ENCODE results near the gene YTHDF1. TPM values are rescaled to one million over a fixed set of nuclear protein-coding genes. Genes with fewer than 3 reads are reported as not detected.

YTHDF1 gene
- total and polyA plus RNA-seq, 2 of the 4 experiments (the other 2 are of a cell fraction), result 10.9 to 22.6 TPM

- Histone ChIP-seq H3K27ac (ENCODE audit: insufficient read depth, low read length) (no peak overlapping the region), H2AK9ac (replicated peaks; ENCODE audit: low read depth, low read length, poor library complexity) (no peak overlapping the region), H3K56ac (ENCODE audit: extremely low read depth, insufficient read depth, low read length) (no peak overlapping the region), H4K91ac (ENCODE audit: insufficient read depth, low read depth, low read length) (no peak overlapping the region), H4K8ac (ENCODE audit: low read depth in 2 of 2, low read length in 2 of 2) (no peak overlapping the region), H3K4me3 (ENCODE audit: insufficient read depth, low read depth, low read length) (no peak overlapping the region), H3K9me1 (ENCODE audit: insufficient read depth, low read length) (peaks cover 8% of the 10 kb centered on the region; the same call in 1 of the 2 replicates), H4K20me1 (ENCODE audit: insufficient read depth, low read length) (peaks cover 15% of the 10 kb centered on the region; the same call in 1 of the 2 replicates), H2BK15ac (ENCODE audit: low read depth, low read length) (no peak overlapping the region), H3K79me1 (ENCODE audit: low read depth in 1 of 2, low read length in 2 of 2) (no peaks in the 10 kb centered on the region), H3K14ac (replicated peaks; ENCODE audit: low read depth, low read length) (no peak overlapping the region), H3K4ac (ENCODE audit: low read depth, low read length) (no peak overlapping the region), H3K9ac (ENCODE audit: low read depth, low read length) (no peak overlapping the region), H4K5ac (ENCODE audit: low read depth, low read length) (no peak overlapping the region), H3K27me3 (ENCODE audit: control insufficient read depth, insufficient read depth, low read length) (peaks cover 11% of the 10 kb centered on the region), H2BK120ac (ENCODE audit: low read depth, low read length) (no peak overlapping the region), H3K18ac (ENCODE audit: low read depth, low read length) (no peak overlapping the region), H2BK20ac (ENCODE audit: low read depth, low read length) (no peak overlapping the region), H2AK5ac (ENCODE audit: low read depth, low read length) (no peak overlapping the region), H3K36me3 (ENCODE audit: control insufficient read depth, insufficient read depth, low read length) (no peaks in the 10 kb centered on the region), H3K23ac (ENCODE audit: low read depth, low read length) (no peak overlapping the region), H3K4me2 (ENCODE audit: low read depth, low read length) (no peak overlapping the region), H2BK5ac (ENCODE audit: low read depth, low read length, poor library complexity, severe bottlenecking) (no peak overlapping the region), H3K9me3 (ENCODE audit: control insufficient read depth, insufficient read depth, low read length) (no peaks in the 10 kb centered on the region), H3K4me1 (ENCODE audit: control insufficient read depth, insufficient read depth, low read length) (peaks cover 17% of the 10 kb centered on the region), H2AFZ (replicated peaks; ENCODE audit: low read length, poor library complexity) (no peak overlapping the region)
- CTCF ChIA-PET, result no interaction called here
- 85% methylated on average over 8 of the region's 19 CpGs; no CpG with 5 or more reads in 1 of the 2 experiments for WGBS, 2 experiments (ENCODE audit: extremely low coverage in 2 of 2, insufficient read length in 1 of 2)
- no peak for TF ChIP-seq MAZ (IDR thresholded peaks at IDR 0.05; ENCODE audit: borderline replicate concordance, low read depth, low read length)
- no peak for TF ChIP-seq MAFK (IDR thresholded peaks at IDR 0.05; ENCODE audit: low read depth, low read length)
- TF ChIP-seq NFE2L2 (IDR thresholded peaks at IDR 0.05; ENCODE audit: low read depth, low read length), result no peak
- TF ChIP-seq POLR2A (IDR thresholded peaks at IDR 0.05; ENCODE audit: low read depth, low read length), result no peak
- no peak for TF ChIP-seq RCOR1 (IDR thresholded peaks at IDR 0.05; ENCODE audit: insufficient replicate concordance, low read length)
- no peak for TF ChIP-seq RAD21 (IDR thresholded peaks at IDR 0.05; ENCODE audit: low read length)
- TF ChIP-seq CEBPB (IDR thresholded peaks at IDR 0.05; ENCODE audit: low read depth, low read length), result no peak
- intact Hi-C loops (cut with micrococcal nuclease), result no loop called here
- POLR2A ChIA-PET (ENCODE audit: unreplicated experiment), result no interaction called here
- in situ Hi-C loops (cut with MboI; ENCODE audit: low sequenced_read_pairs), result no loop called here
- DNase-seq, result no peak
- dilution Hi-C loops (cut with HindIII; ENCODE audit: low sequenced_read_pairs, unreplicated experiment), result no loop called here
- BruUV-seq (replicated peaks), result no TSS peak
- ATAC-seq (ENCODE audit: low read depth), result no peak
Measured at GRCh38 chr20:63226042-63226943, 10.4 kb upstream of the YTHDF1 start.
